ENCODE results near the gene TBC1D5.

TBC1D5 gene

DNA sequence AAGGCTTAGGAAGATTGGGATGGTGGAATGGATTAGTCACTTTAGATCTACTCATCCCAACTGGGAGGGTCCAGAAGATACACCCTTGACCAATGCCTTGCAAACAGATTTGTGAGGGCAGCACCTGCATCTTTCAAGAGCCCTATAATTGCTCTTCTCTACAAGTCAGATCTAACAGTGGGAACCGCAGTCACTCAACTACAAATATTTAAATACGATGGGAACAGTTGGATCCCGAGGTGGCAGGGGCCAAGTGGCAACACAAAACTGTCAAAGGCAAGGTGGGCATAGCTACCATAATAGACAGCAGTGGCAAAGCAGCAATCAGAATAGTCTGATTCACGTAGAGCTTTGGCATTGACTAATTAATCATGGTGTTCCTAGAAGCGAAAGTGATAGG lies 152.0 kb downstream of the TBC1D5 start:
- H3K27me3 Mint-ChIP-seq: no peaks in the 10 kb centered on the region
- no peak overlapping the region for H3K4me3 Mint-ChIP-seq
- peaks cover 4% of the 10 kb centered on the region for H3K9me3 Mint-ChIP-seq
- DNase-seq (ENCODE audit: low spot score in 2 of 2) (no peak), ATAC-seq (ENCODE audit: low read depth) (no peak)
- peaks cover 23% of the 10 kb centered on the region for H3K4me1 Mint-ChIP-seq
- H3K27ac Mint-ChIP-seq: no peak overlapping the region
- H3K36me3 Mint-ChIP-seq: peaks cover 36% of the 10 kb centered on the region

GRCh38 chr3:17589888-17590287 lies 152.5 kb downstream of the TBC1D5 start:
- ATAC-seq (ENCODE audit: low read depth) (no peak), DNase-seq (ENCODE audit: low spot score in 2 of 2) (no peak)
- Mint-ChIP-seq H3K4me3 (no peak overlapping the region), H3K36me3 (peaks cover 36% of the 10 kb centered on the region), H3K9me3 (peaks cover 4% of the 10 kb centered on the region), H3K27me3 (no peaks in the 10 kb centered on the region), H3K27ac (peak overlapping the region; percentile 24), H3K4me1 (peaks cover 25% of the 10 kb centered on the region)

GRCh38 chr3:17588422-17588821 lies 154.0 kb downstream of the TBC1D5 start:
- DNase-seq (ENCODE audit: low spot score in 2 of 2) (no peak), ATAC-seq (ENCODE audit: low read depth) (no peak)
- H3K4me3 Mint-ChIP-seq: no peak overlapping the region
- no peaks in the 10 kb centered on the region for H3K27me3 Mint-ChIP-seq
- peaks cover 4% of the 10 kb centered on the region for H3K9me3 Mint-ChIP-seq
- H3K27ac Mint-ChIP-seq: no peak overlapping the region
- peaks cover 25% of the 10 kb centered on the region for H3K4me1 Mint-ChIP-seq
- H3K36me3 Mint-ChIP-seq: peaks cover 30% of the 10 kb centered on the region

DNA sequence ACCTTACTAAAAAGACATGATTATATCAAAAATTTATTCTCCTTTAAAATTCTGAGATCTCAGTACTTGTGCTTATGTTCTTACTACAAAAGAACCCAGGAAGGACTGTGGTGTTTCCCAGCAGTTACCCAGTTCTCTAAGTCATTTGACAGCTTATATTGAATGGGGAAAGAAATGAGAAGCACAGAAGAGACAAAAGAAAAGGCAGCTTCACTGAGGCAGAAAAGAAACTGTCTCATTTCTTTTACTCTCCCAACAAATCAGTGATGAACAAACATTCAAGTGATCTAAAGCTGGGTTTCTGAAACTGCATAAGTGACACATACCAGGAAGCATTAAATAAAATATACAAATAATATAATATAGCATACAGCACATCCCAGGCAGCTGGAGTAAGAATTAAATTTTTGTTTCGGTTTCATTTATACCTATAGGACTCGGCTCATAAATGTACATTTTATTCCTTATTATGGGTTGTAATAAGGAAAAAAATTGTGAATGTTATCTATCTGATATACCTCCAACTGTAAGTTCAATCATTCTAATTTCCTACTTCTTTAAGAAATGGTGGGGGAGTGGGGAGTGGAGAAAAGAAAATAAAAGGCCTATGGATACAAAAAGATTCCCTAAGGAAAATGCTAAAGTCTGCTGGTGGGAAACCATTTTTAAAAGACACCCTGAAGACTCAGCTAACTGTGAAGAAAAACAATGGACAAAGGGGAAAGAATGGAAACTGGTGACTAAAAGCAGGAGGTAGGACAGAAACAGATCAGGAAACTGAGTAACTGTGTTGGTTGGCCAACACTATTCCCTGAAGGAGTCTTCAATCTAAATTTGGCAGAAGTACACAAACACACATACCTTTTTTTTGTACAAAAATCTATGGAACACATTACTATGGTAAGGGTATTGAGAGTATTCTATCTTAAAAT lies 156.8 kb downstream of the TBC1D5 start:
- H3K4me3 Mint-ChIP-seq: no peak overlapping the region
- DNase-seq (ENCODE audit: low spot score in 2 of 2): no peak
- H3K9me3 Mint-ChIP-seq: peaks cover 4% of the 10 kb centered on the region
- peaks cover 19% of the 10 kb centered on the region for H3K36me3 Mint-ChIP-seq
- peaks cover 25% of the 10 kb centered on the region for H3K4me1 Mint-ChIP-seq
- ATAC-seq (ENCODE audit: low read depth): no peak
- no peaks in the 10 kb centered on the region for H3K27me3 Mint-ChIP-seq
- peak overlapping the region; percentile 76 for H3K27ac Mint-ChIP-seq

DNA sequence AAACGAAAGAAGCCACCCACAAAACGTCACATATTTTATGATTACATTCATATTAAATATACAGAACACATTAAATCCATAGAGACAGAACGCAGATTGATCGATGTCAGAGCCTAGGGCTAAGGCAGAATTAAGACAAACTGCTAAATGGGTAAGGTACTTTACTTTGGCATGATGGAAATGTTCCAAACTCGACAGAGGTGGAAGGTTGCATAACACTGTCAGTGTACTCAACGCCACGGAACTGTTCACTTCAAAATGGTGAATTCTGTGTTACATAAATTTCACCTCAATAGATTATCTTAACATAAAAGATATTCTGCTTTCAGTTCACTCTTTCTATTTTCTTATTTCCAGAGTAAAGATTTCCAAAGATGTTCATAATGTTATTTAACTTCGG lies 158.4 kb downstream of the TBC1D5 start:
- Mint-ChIP-seq H3K36me3 (peaks cover 4% of the 10 kb centered on the region), H3K9me3 (no peaks in the 10 kb centered on the region), H3K4me3 (no peak overlapping the region), H3K4me1 (peaks cover 19% of the 10 kb centered on the region), H3K27ac (no peak overlapping the region), H3K27me3 (no peaks in the 10 kb centered on the region)
- ATAC-seq (ENCODE audit: low read depth) (no peak), DNase-seq (ENCODE audit: low spot score in 2 of 2) (no peak)

GRCh38 chr3:17583530-17583929 lies 158.9 kb downstream of the TBC1D5 start:
- Mint-ChIP-seq H3K27ac (no peak overlapping the region), H3K4me1 (peaks cover 17% of the 10 kb centered on the region), H3K9me3 (no peaks in the 10 kb centered on the region), H3K36me3 (peaks cover 4% of the 10 kb centered on the region), H3K4me3 (no peak overlapping the region), H3K27me3 (no peaks in the 10 kb centered on the region)
- no peak for ATAC-seq (ENCODE audit: low read depth)
- DNase-seq (ENCODE audit: low spot score in 2 of 2): no peak

- H3K4me1 Mint-ChIP-seq: peaks cover 15% of the 10 kb centered on the region
- ATAC-seq (ENCODE audit: low read depth) (no peak), DNase-seq (ENCODE audit: low spot score in 2 of 2) (no peak)
- H3K27ac Mint-ChIP-seq: no peak overlapping the region
- no peaks in the 10 kb centered on the region for H3K27me3 Mint-ChIP-seq
- H3K9me3 Mint-ChIP-seq: no peaks in the 10 kb centered on the region
- H3K36me3 Mint-ChIP-seq: peaks cover 4% of the 10 kb centered on the region
- H3K4me3 Mint-ChIP-seq: no peak overlapping the region
These were observed 160.9 kb downstream of the TBC1D5 start for GRCh38 chr3:17581421-17582080.

DNA sequence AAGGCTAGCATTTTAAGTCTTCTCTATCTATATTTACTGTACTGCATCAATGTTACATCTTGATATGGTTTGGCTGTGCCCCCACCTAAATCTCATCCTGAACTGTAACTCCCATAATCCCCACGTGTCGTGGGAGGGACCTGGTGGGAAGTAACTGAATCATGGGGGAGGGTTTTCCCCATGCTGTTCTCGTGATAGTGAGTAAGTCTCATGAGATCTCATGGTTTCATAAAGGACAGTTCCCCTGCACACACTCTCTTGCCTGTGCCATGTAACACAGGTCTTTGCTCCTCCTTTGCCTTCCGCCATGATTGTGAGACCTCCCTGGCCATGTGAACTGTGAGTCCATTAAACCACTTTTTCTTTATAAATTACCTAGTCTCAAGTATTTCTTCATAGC lies 161.5 kb downstream of the TBC1D5 start:
- no peaks in the 10 kb centered on the region for H3K9me3 Mint-ChIP-seq
- H3K27me3 Mint-ChIP-seq: no peaks in the 10 kb centered on the region
- H3K27ac Mint-ChIP-seq: no peak overlapping the region
- peaks cover 14% of the 10 kb centered on the region for H3K4me1 Mint-ChIP-seq
- DNase-seq (ENCODE audit: low spot score in 2 of 2): no peak
- ATAC-seq (ENCODE audit: low read depth): peak; percentile 33
- peaks cover 4% of the 10 kb centered on the region for H3K36me3 Mint-ChIP-seq
- H3K4me3 Mint-ChIP-seq: no peak overlapping the region

DNA sequence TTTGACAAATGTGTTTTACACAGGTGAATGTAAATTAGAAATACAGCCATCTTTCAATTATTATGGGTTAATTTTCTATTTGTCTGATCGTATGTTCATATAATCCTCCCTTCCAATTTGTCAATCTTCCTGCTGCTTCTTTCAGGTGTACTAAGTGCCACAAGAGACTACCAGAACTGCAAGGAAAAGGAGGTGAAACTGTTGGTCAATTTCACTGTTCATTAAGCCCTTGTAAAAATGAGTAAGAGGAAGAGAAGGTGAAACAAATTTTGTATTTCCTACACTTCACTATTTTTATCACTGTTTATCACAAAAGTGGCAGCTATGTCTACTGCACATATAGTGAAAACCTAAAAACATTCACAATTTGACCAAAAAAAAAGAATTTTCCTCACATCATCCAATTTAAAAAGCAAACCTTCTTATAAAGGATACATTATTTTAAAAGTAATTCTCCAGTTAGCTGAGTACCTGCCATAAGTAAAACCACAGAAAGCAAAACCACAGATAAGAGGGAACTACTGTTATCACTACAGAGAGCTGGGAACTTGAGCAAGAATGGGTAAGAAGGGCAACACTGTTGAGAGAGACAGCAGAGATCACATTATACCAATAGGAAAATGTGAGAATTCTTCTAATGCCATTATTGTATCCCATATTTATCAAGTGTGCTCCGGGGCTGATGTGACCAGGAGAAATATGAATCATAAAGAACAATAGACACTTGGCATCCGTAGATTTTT lies 163.0 kb downstream of the TBC1D5 start:
- no peaks in the 10 kb centered on the region for H3K9me3 Mint-ChIP-seq
- peak overlapping the region; percentile 32 for H3K27ac Mint-ChIP-seq
- peak; percentile 82 for ATAC-seq (ENCODE audit: low read depth)
- DNase-seq (ENCODE audit: low spot score in 2 of 2): no peak
- no peak overlapping the region for H3K4me3 Mint-ChIP-seq
- H3K4me1 Mint-ChIP-seq: peaks cover 13% of the 10 kb centered on the region
- H3K36me3 Mint-ChIP-seq: peaks cover 4% of the 10 kb centered on the region
- H3K27me3 Mint-ChIP-seq: no peaks in the 10 kb centered on the region

GRCh38 chr3:17577796-17578520 lies 164.5 kb downstream of the TBC1D5 start:
- no peaks in the 10 kb centered on the region for H3K27me3 Mint-ChIP-seq
- no peak for DNase-seq (ENCODE audit: low spot score in 2 of 2)
- no peak overlapping the region for H3K4me3 Mint-ChIP-seq
- H3K27ac Mint-ChIP-seq: no peak overlapping the region
- peaks cover 17% of the 10 kb centered on the region for H3K4me1 Mint-ChIP-seq
- H3K36me3 Mint-ChIP-seq: peaks cover 2% of the 10 kb centered on the region
- no peak for ATAC-seq (ENCODE audit: low read depth)
- H3K9me3 Mint-ChIP-seq: no peaks in the 10 kb centered on the region

GRCh38 chr3:17573396-17573795 lies 169.0 kb downstream of the TBC1D5 start:
- H3K27ac Mint-ChIP-seq: no peak overlapping the region

GRCh38 chr3:17571686-17572085 lies 170.7 kb downstream of the TBC1D5 start:
- Mint-ChIP-seq H3K27me3 (no peaks in the 10 kb centered on the region), H3K4me3 (no peak overlapping the region), H3K4me1 (peaks cover 10% of the 10 kb centered on the region), H3K9me3 (no peaks in the 10 kb centered on the region), H3K36me3 (peaks cover 1% of the 10 kb centered on the region), H3K27ac (no peak overlapping the region)
- ATAC-seq (ENCODE audit: low read depth) (no peak), DNase-seq (ENCODE audit: low spot score in 2 of 2) (no peak)

More at GRCh38 chr3:17573396-17573795, 169.0 kb downstream of the TBC1D5 start:
- H3K9me3 Mint-ChIP-seq: no peaks in the 10 kb centered on the region
- no peak overlapping the region for H3K4me3 Mint-ChIP-seq
- H3K36me3 Mint-ChIP-seq: peaks cover 1% of the 10 kb centered on the region
- no peaks in the 10 kb centered on the region for H3K27me3 Mint-ChIP-seq
- ATAC-seq (ENCODE audit: low read depth) (peak; percentile 37), DNase-seq (ENCODE audit: low spot score in 2 of 2) (no peak)
- H3K4me1 Mint-ChIP-seq: peaks cover 7% of the 10 kb centered on the region

DNA sequence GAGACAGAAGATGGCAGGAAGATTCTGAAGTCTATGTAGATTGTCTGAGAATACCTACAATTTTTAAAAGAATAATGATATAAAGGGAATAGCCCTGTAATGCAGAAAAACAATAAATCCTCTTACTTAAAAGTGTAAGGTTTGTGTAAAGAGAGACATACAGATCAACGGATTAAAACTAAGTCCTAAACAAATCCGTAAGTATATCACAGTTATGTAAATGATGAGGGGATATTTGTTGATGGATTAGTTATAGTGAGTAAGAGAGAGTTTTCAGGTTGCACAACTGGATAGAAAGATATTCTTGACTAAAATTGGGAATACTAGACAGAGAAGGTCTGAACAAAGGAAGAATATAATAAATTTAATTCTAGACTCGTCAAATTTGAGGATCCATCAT lies 179.6 kb downstream of the TBC1D5 start:
- Mint-ChIP-seq H3K9me3 (no peaks in the 10 kb centered on the region), H3K27ac (no peak overlapping the region), H3K4me1 (peaks cover 4% of the 10 kb centered on the region), H3K27me3 (no peaks in the 10 kb centered on the region), H3K4me3 (no peak overlapping the region), H3K36me3 (peaks cover 6% of the 10 kb centered on the region)
- ATAC-seq (ENCODE audit: low read depth) (no peak), DNase-seq (ENCODE audit: low spot score in 2 of 2) (no peak)
